Stimulated activated CD4-positive, alpha-beta T cell treated with anti-CD3 and anti-CD28 coated beads, Interleukin-2, amount 100 ng/mL, for 24 hours (primary cell): ENCODE measurements around the gene FKBP1A.
"Not testable (repeated sequence)": the region's sequence is repeated elsewhere in the genome, so short reads cannot be mapped to it uniquely, and the experiment has no call there.

Experiments used
- DNase-seq, 2 donors: peaks; one replicate each; pipeline ENCODE4 v3.0.0-alpha.2; 2020

The FKBP1A gene

GRCh38 chr20:1362484-1362883 lies 30.4 kb downstream of the FKBP1A start:
- no peak for DNase-seq

DNA sequence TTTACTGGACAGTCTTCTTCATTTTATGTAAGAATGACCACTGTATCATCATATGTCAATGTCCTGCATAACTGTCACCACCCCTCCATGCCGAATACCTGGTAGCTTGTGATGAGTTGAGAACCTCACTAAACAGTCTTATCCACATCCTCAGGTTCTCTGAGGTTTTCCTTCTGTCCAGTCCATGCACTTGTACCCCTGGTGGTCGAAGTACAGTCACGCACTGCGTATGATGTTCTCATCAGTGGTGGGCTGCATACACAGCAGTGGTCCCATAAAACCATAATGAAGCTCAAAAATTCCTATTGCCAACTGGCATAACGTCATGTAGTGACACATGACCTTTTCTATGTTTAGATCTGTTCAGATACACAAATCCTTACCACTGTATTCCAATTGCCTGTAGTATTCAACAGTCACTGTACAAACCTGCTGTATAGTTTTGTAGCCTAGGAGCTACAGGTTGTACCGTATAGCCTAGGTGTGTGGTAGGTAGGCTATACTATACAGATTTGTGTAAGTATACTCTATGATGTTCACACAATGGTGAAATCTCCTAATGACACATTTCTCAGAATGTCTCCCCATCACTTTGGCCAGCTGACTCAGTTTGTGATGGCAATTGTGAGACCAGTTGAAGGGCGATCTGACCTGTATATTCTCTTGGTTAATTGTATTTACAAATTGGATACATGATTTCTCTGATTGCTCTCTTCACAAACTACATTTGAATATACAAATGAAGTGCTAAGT lies 32.6 kb downstream of the FKBP1A start:
- DNase-seq = no peak

DNA sequence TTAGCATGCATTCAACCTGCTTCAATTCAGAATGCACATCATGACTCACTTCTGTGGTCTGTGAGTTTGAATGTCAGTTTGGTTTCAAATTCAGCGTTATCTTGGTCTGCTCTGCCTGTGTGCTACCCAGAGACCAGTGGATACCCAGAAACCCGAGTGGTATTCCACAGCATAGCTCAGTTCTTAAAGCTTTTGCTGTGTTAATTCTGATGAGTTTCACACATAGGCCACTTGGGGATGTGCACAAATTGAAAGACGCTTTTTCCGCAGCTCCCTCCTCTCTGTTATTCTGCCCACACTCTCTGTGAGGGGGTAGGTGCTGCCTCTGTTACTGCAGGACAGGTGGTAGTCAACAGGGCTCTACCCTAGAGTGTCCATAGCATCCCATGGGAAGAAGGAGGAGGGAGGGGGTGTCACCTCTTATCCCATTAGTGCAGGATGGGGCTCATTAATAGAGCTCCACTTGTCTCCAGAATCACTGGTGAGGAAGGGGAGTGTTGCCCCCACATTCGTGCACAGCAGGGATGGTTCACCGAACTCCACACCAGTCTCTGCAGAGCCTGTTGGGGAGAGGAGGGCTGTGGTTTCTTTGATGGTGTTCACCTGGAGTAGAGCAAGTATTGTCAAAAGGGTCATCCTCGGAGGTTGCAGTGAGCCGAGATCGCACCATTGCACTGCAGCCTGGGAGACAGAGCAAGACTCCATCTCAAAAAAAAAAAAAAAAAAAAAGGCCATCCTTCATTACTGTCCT lies 34.8 kb downstream of the FKBP1A start:
- DNase-seq = peak; percentile 30 to 40

DNA sequence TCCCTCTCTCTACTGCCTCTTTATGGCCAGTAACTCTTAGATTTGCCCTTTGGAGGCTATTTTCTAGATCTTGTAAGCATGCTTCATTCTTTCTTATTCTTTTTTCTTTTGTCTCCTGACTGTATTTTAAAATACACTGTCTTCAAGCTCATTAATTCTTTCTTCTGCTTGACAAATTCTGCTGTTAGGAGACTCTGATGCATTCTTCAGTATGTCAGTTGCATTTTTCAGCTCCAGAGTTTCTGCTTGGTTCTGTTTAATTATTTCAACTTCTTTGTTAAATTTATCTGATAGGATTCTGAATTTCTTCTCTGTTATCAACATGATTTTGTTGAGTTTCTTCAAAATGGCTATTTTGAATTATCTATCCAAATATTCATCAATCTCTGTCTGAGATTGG lies 38.9 kb downstream of the FKBP1A start:
- no peak for DNase-seq

DNA sequence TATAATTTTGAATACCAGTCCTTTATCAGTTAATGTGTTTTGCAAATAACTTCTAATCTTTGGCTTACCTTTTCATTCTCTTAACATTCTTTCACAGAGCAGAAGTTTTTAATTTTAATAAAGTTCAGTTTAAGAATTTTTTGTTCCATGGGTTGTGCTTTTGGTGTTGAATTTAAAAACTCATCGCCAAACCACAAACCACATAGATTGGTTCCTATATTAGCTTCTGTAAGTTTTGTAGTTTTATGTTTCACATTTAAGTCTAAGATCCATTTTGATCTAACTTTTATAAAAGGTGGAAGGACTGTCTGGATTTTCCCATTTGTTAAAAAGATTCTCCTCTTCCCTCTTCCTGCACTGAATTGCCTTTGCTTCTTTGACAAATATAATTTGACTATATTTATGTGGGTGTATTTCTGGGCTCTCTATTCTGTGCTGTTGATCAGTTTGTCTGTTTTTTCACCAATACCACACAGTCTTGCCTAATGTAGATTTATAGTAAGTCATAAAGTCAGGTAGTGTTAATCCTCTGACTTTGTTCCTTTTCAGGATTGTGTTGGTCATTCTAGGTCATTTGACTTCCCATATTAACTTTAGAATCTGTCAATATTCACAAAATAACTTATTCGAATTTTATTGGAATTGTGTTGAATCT lies 46.4 kb downstream of the FKBP1A start:
- no peak for DNase-seq

DNA sequence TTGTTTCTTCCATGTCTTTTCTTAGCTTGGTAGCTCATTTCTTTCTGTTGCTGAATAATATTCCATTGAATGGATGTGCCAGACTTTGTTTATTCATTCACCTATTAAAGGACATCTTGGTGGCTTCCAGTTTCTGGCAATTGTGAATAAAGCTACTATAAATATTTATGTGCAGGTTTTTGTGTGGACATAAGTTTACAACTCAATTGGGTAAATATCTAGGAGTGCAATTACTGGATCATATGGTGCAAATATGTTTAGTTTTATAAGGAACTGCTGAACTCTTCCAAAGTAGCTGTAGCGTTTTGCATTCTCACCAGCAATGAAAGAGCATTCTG lies 47.1 kb downstream of the FKBP1A start:
- no peak for DNase-seq

DNA sequence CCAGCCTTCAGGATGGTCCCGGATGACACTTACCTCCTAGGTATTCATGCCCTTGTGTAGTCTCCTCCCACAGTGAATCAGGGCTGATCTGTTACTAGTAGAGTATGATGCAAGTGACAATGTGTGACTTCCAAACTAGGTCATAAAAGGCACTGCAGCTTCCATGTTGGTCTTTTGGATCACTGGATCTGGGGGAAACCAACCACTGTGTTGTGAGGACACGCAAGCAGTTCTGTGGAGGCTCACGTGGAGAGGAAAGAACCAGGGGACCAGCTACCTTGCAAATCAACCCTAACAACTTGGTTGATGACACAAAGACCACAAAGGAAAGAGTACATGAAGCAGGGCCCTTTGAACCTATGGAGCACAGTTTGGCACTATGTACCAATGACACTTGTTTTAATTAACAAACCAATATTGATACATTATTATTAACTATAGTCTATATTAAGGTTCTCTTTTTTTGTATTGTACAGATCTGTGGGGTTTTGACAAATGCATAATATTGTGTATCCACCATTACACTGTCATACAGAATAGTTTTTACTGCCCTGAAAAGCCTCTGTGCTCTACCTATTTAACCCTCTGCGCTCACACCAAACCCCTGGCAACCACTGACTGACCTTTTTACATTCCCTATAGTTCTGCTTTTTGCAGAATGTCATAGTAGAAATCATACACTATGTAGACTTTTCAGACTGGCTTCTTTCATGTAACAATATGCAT lies 47.7 kb downstream of the FKBP1A start:
- peak in 1 of 2 donors; percentile 13 for DNase-seq

DNA sequence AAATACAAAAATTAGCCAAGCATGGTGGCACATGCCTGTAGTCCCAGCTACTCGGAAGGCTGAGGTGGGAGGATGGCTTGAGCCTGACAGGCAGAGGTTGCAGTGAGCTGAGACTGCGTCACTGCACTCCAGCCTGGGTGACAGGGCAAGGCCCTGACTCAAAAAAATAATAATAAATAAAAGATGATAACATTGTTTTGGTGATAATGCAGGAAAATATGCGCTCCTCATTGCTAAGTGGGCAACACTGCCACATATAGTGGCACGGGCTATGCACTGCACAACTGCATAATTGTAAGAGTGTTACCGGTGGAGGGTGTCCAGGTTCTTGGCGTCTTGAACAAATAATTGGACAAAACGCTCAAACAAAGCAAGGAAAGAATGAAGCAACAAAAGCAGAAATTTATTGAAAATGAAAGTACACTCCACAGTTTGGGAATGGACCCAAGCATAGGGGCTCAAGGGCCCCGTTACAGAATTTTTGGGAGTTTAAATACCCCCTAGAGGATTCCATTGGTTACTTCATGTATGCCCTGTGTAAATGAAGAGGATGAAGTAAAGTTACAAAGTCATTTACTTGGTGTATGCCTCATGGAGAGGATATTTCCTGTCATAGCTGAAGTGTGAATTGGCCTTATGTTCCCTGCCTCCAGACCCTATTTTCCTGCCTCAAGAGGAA lies 49.3 kb downstream of the FKBP1A start:
- DNase-seq = not testable (repeated sequence)

DNA sequence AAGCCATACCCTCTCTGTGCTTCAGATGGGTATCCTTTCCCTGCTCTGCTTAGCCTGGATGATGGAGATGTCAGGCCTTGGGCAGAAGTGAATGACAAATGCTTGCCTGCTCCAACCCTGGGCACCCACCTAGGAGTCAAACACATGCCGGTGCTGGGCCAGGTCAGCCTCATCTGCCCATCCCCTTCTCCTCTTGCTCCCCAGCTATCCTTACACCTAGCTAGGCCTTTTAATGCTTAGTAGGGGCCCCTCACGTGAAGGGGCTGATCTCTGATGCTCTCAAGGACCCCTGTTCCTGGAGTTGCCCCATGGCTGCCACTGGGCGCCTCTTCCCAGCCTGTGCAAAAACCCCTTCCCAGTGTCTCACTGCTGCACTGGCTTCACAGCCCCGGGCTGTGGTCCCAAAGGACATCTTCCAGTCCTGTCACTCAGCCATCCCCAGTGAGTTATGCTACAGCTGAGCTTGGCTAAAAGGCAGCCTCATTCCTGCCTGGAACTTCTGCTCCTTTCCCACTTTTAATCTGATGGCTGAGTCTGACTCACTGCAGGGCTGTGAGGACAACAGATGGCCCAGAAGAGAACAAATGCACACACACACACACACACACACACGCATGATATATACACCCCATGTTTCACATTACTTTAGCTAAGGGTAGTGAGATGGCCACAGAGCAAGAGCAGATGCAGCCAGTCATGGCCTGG lies 51.1 kb downstream of the FKBP1A start:
- DNase-seq = no peak

DNA sequence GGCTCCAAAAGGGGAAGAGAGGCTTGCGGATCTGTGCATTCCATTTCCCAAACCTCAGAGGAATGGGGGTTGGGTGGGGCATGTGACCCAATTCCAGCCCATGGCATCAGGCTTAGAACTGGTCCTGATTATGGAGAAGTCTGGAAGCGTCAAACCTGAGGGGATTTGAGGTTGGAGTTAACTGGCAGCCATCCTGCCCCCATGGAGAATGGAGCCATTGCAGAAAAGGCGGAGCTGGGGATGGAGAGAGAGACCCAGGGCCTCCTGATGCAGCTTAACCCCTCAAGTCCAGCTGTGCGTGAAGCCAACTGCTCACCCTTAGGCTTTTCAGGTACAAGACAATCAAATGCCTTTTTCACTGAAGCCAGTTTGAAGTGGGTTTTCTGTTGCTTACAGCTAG lies 54.1 kb downstream of the FKBP1A start:
- no peak for DNase-seq

- no peak for DNase-seq
These were observed 54.8 kb downstream of the FKBP1A start for GRCh38 chr20:1338096-1338495.

GRCh38 chr20:1337441-1337840 lies 55.4 kb downstream of the FKBP1A start:
- no peak for DNase-seq

DNA sequence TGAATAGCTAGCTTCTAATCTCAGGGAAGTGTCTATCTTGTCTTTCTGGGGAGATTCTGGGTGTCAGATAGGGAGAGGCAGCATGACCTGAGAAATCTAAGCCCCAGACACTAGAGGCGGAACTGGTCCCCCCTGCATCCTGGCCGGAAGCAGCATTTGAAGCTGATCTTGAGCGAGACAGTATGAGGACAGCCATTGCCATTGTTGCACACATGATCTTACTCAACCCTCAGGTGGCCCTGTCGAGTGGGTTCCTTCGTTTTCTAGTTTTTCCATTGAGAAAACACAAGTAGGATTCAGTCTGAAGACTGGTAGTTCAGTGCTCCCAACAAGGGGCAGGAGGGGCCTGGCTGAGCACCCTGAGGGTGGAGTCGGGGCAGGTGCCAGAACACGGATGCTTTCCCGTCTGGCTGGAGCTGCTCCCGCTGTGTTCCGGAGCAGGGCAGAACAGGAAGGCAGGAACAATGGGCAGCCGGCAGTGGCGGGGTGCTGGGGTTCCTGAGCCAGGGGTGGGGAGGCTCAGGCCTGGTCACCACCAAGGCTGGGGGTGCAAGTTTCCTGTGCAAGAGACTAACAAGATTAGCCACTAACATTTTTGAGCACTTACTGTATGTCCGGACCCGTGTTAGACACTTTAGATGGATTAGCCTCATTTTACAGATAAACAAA lies 56.0 kb downstream of the FKBP1A start:
- DNase-seq = no peak

GRCh38 chr20:1335961-1336698 lies 56.7 kb downstream of the FKBP1A start:
- no peak for DNase-seq

DNA sequence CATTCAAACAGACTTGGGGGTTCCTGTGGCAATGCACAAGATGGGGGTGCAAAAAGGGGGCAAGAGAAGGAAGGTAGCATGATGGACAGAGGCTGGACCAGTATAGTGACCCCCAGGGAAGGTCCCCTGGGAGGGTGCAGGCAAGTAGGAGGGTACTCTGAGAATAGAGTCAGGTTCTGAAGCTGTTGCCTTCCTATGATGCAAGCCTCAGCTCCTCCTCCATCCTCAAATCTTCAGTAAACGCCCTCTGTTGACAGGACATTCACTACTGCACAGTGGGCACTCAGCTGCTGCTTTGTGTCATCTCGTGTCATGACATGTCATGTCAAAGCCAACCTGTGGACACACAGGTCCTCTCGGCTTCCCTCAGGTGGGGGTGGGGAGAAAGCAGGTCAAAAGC lies 58.1 kb downstream of the FKBP1A start:
- DNase-seq = no peak

GRCh38 chr20:1334370-1334731 lies 58.5 kb downstream of the FKBP1A start:
- no peak for DNase-seq

DNA sequence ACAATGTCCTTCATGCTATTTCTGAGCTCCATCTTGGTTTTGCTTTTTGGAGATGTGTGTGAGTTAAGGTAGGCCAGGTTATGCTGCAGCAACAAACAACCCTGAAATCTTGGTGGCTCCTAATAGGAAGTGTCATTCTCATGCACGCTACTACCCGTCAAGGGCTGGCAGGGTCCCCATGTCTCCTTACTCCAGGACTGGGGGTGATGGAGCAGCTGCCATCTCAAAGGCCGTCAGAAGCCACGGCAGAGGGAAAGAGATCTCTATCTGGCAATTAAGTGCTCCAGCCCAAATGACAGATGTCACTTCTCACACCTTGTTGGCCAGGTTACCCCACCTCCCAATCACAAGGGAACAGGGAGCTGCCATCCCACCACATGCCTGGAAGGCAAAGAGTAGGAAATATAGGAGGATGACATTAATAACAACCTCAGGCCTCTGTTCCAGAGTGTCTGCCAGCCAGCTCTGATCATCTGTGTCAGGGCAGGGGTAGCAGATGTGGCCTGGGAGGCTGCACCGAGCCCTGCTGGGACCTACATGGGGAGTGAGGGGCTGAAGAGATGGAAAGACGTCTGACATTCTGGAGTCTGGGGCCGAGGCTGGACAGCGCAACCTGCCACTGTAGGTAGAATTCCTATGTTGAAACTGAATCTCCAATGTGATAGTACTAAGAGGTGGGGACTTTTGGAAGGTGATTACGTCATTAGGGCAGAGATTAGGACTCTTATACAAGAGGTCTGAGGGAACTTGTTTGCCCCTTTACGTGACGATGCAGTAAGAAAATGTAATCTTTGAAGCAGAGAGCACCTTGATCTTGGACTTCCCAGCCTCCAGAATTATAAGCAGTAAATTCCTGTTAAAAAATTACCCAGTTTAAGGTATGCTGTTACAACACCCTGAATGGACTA lies 59.1 kb downstream of the FKBP1A start:
- no peak for DNase-seq

- no peak for DNase-seq
These were observed 60.0 kb downstream of the FKBP1A start for GRCh38 chr20:1332749-1333300.

DNA sequence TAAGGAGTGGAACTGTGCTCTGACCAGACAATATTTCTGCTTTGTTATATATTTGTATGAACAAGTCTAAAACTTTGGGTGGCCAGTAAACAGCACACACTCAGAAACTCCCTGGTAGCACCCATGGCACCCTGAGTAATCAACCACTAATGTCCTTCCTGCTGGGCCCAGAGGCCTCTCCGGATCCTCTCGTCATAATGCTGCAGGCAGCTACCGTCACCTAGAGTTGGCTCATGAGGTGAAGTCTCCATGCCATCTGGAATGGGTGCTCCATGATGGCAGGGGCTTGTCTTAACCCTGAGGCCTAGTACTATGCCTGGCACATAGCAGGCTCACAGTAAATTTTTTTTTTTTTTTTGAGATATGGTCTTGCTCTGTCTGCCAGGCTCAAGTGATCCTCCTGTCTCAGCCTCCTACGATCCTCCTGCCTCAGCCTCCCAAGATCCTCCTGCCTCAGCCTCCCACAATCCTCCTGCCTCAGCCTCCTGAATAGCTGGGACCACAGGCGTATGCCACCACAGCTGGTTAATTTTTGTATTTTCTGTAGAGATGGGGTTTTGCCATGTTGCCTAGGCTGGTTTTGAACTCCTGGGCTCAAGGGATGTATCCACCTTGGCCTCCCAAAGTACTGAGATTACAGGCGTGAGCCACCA lies 60.9 kb downstream of the FKBP1A start:
- no peak for DNase-seq
